ENCODE data around the gene ADCY5.

The ADCY5 gene

DNA sequence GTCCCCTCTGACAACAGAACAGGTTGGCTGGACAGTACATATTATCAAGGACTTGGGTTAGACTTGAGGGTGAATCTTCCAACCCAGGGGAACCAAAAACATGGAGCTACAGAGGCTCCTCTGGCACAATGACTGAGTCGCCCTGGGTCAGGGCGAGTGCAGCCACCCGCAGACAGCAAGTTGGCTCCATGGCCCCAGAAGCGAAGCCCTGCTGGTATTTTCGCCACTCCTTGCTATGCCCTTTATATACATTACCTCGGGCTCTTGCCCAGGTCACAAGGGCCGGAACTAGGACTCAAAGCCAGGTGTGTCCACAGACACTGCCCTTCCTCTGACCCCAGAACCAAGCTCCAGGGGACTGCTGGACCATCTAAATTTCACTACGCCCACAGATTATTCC, 64.6 kb downstream of the ADCY5 start:
- no peak for FAIRE-seq

GRCh38 chr3:123383091-123384053, 65.5 kb downstream of the ADCY5 start:
- no peak for FAIRE-seq

- no peak for FAIRE-seq
These were observed 68.6 kb downstream of the ADCY5 start for GRCh38 chr3:123380261-123380660.

GRCh38 chr3:123379041-123379830, 69.7 kb downstream of the ADCY5 start:
- no peak for FAIRE-seq

GRCh38 chr3:123378409-123378915, 70.4 kb downstream of the ADCY5 start:
- FAIRE-seq, result no peak

DNA sequence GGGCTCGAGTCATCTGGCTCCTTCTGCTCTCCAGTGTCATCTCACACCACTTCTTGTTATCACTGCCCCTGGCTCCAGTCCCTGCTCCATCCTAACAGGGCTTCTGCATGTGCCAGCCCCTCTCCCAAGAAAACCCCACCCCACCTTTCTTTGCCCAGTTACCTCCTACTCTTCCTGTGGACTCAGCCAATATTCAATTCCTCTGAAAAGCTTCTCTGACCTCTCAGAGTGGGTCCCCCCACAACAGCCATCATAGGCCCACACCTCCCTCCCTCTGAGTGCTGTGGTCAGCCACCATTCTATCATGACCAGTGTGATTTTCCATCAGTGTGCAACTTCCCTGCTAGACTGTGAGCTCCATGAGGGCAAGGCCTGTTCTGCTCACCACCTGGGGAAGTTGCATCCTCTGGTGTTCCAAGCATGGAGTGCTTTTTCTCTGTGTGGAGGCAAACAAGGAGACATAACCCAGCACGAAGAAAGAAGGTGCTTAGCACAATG, 71.6 kb downstream of the ADCY5 start:
- FAIRE-seq, result no peak

DNA sequence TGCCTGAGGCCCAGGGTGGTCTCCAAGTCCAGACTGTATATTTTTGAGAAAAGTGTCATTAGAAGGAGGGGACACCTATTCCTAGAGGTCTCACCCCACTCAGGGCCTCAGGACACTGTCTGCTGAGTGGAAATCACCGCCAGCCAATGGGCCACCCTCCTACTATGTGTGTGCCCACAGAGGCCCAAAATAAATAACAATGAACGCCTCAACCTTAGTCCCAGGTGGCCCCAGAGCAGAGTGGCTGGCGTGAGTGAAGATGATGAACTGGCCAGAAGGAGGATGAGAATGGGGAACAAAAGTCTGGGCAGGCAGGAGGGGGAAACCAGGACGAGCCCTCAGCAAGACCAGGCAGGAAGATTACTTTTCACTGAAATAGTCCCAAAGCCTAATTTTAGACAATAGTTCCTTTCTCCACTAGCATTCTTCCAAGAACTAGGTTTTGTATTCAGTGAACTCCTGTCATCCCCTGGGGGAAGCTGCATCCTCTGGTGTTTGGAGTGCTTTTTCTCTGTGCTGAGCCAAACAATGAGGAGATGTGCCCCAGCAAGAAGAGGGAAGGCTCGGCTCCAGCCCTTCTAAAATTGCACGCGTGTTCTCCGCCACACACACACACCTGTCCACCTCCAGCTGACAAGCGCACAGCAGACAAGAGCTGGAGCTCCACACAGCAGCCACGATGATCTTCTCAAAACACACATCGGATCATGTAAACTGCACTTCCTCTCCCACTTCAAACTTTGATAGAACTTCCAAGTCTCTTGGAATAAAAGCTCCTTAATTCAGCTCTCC, 72.2 kb downstream of the ADCY5 start:
- no peak for FAIRE-seq

DNA sequence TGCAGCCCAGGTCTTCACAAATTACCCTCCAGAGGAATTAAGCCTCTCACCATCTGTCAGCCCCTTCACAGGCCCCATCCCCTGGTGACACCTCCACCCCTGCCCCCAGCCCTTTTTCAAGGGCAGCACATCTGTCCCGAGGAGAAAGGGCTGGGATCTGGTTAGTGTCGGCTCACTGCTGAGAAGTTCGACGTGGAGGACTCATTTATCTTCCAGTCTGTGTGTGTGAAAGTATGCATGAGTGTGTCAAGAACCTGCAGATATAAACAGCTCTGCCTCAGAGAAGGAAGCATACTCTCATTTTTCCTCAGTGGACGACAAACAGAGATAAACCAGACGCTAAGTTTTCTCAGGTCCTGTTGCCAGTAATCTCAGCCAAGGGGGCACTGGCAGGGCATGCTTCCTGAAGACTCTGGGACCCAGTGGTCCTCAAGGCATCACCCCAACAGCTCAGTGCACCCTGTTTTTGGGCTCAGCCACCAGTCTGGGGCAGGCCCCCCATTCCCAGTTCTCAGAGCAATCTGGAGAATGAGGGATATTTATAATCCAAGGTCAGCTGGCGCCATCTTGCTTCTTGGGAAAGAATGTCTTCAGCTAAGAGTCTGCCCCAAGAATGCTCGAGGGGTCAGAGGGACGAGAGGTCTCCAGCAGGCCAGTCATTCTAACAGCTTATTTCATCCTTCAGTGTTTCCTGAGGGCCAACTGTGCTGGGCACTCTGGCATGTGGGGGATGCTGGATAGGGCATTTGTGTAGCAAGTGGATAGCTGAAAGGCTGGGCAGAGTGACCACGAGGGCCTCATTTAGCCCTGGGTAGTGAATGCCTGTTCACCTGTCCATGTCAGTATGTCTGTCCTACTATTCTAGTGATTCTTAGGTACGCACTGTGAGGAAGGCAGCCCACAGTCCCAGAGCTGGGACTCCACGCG, 73.6 kb downstream of the ADCY5 start:
- no peak for FAIRE-seq

- no peak for FAIRE-seq
These were observed 74.9 kb downstream of the ADCY5 start for GRCh38 chr3:123374016-123374415.

- FAIRE-seq, result no peak
These were observed 75.4 kb downstream of the ADCY5 start for GRCh38 chr3:123373474-123373987.

GRCh38 chr3:123372686-123373473, 76.0 kb downstream of the ADCY5 start:
- FAIRE-seq, result no peak

DNA sequence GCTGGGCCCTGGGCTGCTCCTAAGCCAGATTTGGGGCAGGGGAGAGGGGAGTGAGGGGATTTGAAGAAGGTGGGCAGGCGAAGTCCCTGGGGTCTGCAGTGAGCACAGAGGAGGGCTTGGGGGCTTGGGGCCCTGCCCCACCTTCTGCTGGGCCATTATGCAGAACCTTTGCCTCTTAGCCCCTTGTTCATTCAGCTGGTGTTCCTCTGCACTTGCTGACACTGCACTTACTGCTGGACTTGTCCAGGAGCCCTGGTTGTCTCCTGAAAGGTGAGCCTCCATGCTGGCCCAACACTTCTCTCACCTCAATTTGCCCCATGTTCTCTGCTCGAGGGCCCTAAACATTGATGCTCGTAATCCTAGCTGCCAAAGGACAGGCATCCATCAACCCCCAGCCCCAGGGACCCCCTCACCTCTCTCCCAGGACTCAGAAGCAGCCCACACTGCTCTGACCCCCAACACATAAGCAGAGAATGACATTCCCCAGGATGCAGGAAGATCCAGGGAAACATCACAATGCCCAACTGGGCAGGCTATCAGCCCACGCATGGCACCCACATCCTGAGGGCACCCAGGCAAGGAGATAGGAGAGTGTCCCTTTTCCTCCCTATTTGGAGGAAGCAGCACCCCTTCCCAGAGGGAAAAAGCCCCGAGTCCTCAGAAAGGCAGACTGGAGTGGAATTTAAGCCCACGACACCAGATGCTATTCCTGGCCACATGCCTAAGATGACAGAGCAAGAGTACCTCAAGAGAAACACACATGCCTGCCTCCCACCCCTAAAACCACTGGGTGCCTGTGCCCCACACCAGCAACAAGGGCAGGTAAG, 76.8 kb downstream of the ADCY5 start:
- no peak for FAIRE-seq

DNA sequence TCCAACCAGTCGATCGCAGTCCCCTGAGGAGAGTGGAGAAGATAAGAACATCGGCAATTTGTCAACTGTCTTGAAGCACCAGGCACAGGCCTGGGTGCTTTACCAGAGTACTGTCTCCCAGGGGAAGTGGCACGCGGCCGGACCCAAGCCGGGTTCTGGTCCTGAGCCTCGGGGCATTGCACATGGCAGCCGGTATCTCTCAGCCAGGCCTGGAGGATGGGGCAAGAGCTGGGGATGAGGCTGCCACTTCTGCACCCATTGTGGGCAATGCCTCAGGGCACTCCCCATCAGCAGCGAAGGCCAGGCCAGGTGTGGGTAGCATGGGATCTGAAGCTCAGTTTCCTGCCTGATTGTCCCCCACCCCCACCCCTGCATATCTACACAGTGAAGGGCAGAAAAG, 77.5 kb downstream of the ADCY5 start:
- FAIRE-seq, result no peak

GRCh38 chr3:123370819-123371218, 78.1 kb downstream of the ADCY5 start:
- no peak for FAIRE-seq

GRCh38 chr3:123369085-123369484, 79.8 kb downstream of the ADCY5 start:
- no peak for FAIRE-seq

GRCh38 chr3:123367467-123368154, 81.3 kb downstream of the ADCY5 start:
- FAIRE-seq, result no peak

DNA sequence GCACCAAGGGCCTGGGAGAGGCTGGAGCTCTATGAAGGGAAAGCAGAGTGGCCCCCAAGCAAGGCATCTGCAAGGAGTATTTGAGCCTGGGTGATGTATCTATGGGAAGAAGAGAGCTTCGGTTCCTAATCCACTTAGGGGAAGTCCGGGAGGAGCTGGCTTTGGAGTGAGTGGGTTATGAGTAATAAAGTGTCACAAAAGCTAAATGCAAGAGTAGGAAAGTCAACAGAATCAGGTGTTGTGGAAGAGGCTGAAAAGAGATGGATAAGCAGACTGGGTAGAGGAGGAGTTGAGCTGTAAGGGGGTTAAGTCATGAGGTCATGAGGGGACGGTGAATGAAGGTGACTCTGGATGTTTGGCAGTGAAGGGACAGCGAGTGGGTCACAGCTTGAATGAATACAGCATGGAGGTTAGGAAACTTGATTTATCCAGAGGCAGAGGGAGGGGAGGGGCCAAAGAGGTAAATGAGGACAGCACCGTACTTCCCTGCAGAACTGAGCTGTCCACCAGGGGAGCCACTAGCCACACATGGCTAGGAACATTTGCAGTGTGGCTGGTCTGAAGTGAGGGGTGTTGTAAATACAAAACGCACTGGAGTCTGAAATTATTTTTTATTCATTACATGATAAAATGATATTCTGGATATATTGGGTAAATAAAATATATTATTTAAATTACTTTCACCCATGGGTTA, 83.3 kb downstream of the ADCY5 start:
- no peak for FAIRE-seq

- FAIRE-seq, result no peak
These were observed 87.8 kb downstream of the ADCY5 start for GRCh38 chr3:123361071-123361470.
